ENCODE measurements around the gene NKD1.
"Not testable (repeated sequence)": the region's sequence is repeated elsewhere in the genome, so short reads cannot be mapped to it uniquely, and the experiment has no call there.

NKD1 gene

DNA sequence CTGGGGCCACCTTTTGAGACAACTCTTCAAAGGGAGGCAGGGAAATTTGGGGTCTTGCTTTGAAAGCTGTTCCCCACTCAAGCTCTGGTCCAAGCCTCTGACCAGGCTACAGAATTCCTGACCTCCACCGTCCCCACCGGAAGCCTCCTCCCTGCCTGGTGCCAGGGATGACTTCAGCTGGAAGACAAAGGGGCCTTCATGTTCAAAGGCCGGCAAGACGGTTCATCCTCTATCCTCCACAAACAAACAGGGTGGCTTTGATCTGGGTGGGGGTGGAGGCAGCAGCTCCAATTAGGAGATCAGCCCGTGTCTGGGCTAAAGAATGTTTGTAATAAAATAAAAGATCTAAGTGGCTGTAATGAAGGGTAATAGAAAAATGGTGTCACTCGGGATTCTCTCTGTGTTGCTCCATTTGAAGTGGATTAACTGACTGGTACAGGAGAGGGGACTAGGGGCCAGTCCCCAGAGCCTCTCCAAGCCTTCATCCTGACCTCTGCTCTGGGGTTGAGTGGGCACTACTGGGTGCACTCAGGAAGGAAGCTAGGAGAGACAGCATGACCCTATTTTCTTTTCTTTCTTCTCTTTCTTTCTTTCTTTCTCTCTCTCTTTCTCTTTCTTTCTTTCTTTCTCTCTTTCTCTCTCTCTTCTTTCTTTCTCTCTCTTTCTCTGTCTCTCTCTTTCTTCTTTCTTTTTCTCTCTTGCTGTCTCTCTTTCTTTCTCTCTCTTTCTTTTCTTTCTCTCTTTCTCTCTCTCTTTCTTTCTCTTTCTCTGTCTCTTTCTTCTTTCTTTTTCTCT is 27.5 kb upstream of the NKD1 start:
- DNase-seq, result no peak

DNA sequence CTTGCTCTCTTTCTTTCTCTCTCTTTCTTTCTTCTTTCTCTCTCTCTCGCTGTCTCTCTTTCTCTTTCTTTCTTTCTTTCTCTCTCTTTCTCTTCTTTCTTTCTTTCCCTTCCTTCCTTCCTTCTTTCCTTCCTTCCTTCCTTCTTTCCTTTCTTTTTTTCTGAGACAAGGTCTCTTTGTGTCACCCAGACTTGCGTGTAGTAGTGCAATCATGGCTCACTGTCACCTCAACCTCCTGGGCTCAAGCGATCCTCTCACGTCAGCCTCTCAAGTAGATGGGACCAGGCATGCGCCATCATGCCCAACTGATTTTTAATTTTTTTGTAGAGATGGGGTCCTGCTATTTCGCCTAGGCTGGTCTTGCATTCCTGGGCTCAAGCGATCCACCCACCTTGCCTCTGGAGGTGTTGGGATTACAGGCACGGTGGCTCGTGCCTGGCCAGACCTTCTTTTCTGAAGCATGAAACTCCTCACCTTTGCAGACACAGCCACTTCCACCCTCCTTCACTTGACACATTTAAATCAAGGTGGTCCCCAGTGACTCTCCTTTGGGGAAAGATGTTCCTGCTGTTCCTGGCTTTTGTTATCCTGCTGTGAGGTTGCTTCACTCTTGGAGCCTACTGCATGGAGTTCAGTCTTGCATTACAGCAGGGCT is 26.8 kb upstream of the NKD1 start:
- no peak for DNase-seq

DNA sequence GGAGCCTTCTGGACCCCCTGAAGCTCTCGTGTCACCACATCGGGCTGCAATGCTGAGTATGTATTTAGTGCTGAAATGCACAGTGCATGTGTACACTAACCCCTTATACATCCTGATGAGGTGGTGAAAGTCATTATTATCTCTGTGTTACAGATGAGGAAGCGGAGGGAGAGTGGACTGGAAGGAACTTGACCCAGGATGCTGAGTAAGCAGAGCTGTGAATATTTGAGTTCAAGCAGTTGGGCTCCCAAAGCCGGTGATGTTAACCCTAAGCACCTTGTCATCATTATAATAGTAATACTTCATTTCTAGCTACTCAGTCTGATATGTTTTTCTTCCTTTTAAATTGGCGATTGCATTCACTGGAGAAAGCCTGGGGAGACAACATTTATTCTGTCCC is 25.9 kb upstream of the NKD1 start:
- DNase-seq, result no peak

GRCh38 chr16:50523710-50524109 is 24.5 kb upstream of the NKD1 start:
- DNase-seq, result no peak

DNA sequence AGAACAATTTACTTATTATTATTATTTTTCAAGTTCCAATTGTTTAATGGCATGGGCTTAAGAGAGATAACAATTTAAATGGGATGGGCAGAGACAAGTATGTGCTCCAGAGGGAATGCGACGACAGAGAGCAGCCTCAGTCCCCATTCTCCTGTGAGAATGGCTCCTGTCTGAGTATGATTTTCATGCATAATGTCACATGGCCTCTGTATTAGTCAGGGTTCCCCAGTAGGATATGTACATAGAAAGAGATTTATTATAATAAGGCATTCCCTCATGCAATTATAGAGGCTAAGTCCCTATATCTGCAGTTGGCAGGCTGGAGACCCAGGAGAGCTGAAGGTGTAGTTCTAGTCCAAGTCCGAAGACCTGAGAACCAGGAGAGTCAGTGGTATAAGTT is 22.9 kb upstream of the NKD1 start:
- no peak for DNase-seq

GRCh38 chr16:50525716-50526115 is 22.5 kb upstream of the NKD1 start:
- no peak for DNase-seq

- no peak for DNase-seq
Observed at GRCh38 chr16:50526249-50526648, 21.9 kb upstream of the NKD1 start.

- no peak for DNase-seq
Observed at GRCh38 chr16:50526796-50527195, 21.4 kb upstream of the NKD1 start.

GRCh38 chr16:50528820-50529219 is 19.4 kb upstream of the NKD1 start:
- DNase-seq, result no peak

DNA sequence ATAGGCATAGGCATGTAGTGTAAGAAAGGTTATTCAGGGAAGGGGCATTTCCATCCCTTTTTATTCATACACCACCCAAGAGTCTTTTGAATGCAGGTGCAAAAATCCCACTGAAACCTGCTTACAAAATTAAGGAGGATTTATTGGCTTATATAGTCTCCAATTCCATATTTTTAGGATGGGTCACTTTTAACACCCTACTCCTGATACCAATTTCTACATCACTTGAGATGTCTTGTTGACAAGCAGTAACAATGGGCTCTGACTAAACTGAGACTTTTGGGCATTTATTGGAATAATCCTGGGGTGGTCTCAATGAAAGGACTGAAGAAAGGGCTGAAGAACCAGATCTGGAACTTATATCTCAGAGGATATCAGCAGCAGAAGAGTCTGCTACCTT is 18.9 kb upstream of the NKD1 start:
- DNase-seq, result no peak

GRCh38 chr16:50530277-50531236 is 17.6 kb upstream of the NKD1 start:
- no peak for DNase-seq

GRCh38 chr16:50531359-50531758 is 16.8 kb upstream of the NKD1 start:
- no peak for DNase-seq

GRCh38 chr16:50531901-50532300 is 16.3 kb upstream of the NKD1 start:
- DNase-seq, result no peak

DNA sequence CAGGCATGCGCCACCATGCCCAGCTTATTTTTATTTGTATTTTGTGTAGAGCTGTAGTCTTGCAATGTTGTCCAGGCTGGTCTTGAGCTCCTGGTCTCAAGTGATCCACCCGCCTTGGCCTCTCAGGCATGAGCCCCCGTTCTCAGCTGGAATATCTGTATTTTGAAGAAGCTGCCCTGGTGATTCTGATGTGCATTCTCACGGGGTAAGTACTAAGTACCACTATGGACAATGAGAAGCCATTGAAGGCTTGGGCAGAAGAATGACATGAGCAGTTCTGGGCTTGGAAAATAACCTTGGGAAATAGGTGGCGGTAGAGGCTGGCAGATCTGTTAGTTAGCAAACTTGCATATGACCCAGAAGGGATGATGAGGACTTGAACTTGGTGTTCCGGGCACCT is 15.6 kb upstream of the NKD1 start:
- no peak for DNase-seq

GRCh38 chr16:50533317-50533716 is 14.9 kb upstream of the NKD1 start:
- DNase-seq, result no peak

DNA sequence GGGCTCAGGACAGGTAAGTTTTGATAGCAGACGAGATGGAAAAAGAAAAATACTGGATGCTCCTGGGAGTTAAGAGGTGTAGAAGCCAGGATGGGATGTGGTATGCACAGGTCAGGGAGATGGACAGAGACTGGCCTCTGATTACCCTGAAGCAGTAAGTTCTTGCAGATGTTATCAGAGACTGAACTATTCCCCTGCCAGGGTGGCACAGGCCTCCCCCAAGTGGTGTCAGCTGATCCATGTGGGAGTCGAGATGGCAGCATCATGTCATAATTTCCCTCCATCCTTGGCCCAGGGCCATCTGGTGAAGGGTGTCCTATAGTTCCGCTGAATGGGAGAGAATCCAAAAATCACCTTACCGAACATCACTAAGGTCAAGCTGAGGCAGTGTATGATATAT is 14.1 kb upstream of the NKD1 start:
- no peak for DNase-seq

DNA sequence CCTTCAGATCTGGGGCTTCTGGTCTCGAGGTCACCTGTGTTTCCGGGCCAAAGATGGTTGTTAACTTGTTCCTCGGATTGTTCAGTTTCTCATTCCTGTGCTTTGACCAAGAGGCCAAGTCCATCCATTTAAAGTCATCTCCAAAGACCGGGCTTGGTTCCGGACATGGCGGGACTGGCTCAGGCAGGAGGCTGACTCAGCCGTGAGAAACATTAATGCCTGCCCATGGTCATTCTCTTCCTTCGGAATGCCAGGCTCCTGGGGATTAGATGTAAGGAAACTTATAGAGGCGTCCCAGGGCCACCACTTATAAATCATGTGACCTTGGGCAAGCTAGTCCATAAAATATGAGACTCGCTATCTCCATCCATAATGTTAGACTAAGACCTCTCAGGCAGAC is 13.6 kb upstream of the NKD1 start:
- DNase-seq, result no peak

GRCh38 chr16:50534958-50535357 is 13.2 kb upstream of the NKD1 start:
- DNase-seq, result no peak

DNA sequence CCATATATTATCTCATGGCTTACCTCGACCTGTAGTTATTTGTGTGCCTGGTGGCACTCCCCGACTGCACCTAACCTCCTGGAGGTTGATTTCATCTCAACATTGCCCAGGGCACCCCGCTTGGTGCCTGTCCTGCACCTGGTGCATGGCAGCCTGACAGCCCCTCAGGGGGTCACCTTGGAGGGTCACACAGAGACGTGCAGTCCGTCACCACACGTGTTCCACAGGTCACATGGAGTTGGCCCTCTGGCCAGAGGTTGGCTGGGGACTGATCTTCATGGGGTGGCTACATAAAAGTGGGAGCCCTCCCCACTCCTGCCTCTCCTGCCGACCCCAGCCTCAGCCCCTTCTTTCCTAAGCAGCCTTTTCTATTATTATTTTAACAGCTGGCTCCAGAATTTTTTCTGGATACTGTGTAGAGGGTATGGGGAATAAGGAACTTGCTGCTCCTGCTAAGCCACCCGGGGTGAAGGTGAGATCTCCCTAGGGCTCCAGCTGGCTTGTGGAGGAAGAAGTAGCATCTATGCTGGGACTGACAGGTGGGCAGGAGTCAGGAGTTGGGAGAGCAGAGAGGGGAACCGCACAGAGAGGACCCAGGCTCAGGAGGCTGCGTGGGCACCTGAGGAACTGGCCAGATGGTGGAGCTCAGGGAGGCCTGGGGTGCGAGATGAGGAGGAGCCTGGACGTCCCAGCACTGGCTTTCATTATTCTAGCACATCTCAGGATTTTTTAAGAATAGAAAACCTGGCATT is 12.5 kb upstream of the NKD1 start:
- no peak for DNase-seq

- not testable (repeated sequence) for DNase-seq
Observed at GRCh38 chr16:50536258-50536645, 11.9 kb upstream of the NKD1 start.

GRCh38 chr16:50537533-50538290 is 10.5 kb upstream of the NKD1 start:
- DNase-seq, result no peak

- no peak for DNase-seq
Observed at GRCh38 chr16:50538411-50539052, 9.7 kb upstream of the NKD1 start.
